Measurements from ENCODE around the gene ZNF521. TPM values are rescaled to one million over a fixed set of nuclear protein-coding genes. Genes with fewer than 3 reads are reported as not detected.

The ZNF521 gene
- total RNA-seq, 1 donor from 2014 or later, result 58.7 TPM

DNA sequence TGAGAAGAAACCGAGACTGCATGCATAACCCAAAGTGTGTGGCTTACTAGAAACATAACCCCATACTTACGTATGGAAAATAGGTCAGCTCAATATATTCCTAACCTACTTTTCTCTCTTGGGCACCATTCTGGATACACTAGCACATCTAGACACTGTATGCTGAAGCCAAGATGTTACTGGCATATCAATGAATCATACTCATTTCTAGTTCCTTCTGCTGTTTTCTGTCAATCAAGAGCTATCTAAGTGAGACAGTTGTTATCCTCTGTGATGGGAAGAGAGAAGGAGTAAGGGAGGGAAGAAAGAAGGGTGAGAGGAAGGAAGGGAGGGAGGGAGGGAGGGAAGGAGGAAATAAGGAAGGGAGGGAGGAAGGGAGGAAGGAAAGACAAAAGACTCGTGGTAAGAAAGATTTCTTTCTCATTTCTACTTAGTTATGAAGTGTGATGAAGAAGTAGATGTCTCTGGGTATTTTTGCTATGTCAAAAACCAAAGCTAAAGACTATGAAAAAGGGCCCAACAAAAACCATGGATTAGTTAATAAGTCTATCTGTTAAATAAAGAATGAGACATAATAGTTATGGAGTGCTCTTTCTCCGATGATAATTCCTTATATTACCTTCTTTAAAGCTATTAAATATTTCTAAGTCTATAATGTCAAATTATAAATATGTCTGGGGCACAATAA, 248.4 kb downstream of the ZNF521 start:
- DNase-seq, result no peak
- peaks cover 9% of the 10 kb centered on the region for H3K4me1 Mint-ChIP-seq (ENCODE audit: low read depth, unreplicated experiment)
- H3K36me3 Mint-ChIP-seq (ENCODE audit: unreplicated experiment), result no peaks in the 10 kb centered on the region
- H3K4me3 Mint-ChIP-seq (ENCODE audit: unreplicated experiment), result no peak overlapping the region
- no peaks in the 10 kb centered on the region for H3K27me3 Mint-ChIP-seq (ENCODE audit: unreplicated experiment)
- H3K27ac Mint-ChIP-seq (ENCODE audit: unreplicated experiment), result no peak overlapping the region
- TF ChIP-seq, protein P1, sequence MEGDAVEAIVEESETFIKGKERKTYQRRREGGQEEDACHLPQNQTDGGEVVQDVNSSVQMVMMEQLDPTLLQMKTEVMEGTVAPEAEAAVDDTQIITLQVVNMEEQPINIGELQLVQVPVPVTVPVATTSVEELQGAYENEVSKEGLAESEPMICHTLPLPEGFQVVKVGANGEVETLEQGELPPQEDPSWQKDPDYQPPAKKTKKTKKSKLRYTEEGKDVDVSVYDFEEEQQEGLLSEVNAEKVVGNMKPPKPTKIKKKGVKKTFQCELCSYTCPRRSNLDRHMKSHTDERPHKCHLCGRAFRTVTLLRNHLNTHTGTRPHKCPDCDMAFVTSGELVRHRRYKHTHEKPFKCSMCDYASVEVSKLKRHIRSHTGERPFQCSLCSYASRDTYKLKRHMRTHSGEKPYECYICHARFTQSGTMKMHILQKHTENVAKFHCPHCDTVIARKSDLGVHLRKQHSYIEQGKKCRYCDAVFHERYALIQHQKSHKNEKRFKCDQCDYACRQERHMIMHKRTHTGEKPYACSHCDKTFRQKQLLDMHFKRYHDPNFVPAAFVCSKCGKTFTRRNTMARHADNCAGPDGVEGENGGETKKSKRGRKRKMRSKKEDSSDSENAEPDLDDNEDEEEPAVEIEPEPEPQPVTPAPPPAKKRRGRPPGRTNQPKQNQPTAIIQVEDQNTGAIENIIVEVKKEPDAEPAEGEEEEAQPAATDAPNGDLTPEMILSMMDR (IDR thresholded peaks at IDR 0.05; ENCODE audit: partially characterized antibody, unreplicated experiment), result no peak
- no peaks in the 10 kb centered on the region for H3K9me3 Mint-ChIP-seq (ENCODE audit: unreplicated experiment)

DNA sequence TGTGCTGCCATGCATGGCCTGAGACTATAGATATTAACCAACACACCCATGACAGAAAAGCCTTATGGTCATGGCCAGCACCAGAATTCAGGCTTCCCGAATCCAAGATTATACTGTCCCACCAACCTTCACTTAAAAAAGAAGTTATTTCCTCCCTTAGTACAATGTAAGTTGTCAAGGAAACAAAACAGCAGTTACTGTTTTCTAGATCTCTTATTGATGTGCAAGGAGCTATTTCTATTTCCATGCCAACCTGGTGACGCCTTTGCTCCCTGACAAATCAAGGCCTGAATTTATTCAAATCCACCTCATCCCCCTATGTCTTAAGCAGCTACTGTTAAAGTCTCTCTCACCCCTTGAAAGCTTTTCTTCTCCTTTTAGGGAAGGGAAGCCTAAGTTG, 249.3 kb downstream of the ZNF521 start:
- no peak overlapping the region for H3K27ac Mint-ChIP-seq (ENCODE audit: unreplicated experiment)

DNA sequence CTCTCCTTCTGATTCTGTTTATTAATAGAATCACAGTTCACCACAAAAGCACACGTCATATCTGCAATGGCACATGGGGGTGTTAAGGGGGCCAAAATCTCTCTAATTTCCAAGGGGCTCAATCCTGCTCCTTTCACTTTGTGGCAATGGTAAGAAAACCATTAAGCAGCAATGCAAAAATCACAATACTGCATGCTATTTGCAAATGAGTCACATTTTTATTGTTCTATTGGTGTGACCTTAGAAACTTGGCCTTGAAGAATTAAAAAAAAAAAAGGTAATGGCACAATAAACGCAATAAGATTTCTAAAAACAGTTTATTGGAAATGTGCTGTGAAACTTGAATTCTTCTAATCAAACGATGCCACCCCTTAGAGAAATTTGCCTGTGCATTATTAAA, 251.5 kb downstream of the ZNF521 start:
- no peaks in the 10 kb centered on the region for H3K36me3 Mint-ChIP-seq (ENCODE audit: unreplicated experiment)
- H3K9me3 Mint-ChIP-seq (ENCODE audit: unreplicated experiment), result no peaks in the 10 kb centered on the region
- H3K27ac Mint-ChIP-seq (ENCODE audit: unreplicated experiment), result no peak overlapping the region

More for the DNA sequence above, 249.3 kb downstream of the ZNF521 start:
- Mint-ChIP-seq H3K27me3 (ENCODE audit: unreplicated experiment) (no peaks in the 10 kb centered on the region), H3K9me3 (ENCODE audit: unreplicated experiment) (no peaks in the 10 kb centered on the region), H3K4me1 (ENCODE audit: low read depth, unreplicated experiment) (peaks cover 7% of the 10 kb centered on the region), H3K36me3 (ENCODE audit: unreplicated experiment) (no peaks in the 10 kb centered on the region), H3K4me3 (ENCODE audit: unreplicated experiment) (no peak overlapping the region)
- DNase-seq, result no peak
- TF ChIP-seq, protein P1 (IDR thresholded peaks at IDR 0.05; ENCODE audit: partially characterized antibody, unreplicated experiment), result no peak

DNA sequence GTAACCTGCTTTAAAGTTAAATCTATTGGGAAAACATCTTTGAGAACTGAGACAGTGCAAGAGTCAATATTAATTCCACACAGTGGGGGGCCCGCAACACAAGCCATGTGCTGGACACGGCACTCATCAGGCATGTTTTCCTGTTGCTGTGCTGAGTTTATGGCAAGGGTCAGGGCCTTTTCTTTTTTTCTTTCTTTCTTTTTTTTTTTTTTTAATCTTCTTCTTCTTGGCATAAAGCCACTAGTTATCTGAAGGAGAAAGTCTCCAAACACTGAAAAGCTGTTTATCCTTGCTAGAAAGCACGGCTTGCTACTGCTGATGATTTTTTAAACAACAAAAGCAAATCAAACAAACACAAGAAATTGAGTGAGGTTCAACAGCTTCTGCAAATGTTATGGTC, 252.1 kb downstream of the ZNF521 start:
- H3K4me3 Mint-ChIP-seq (ENCODE audit: unreplicated experiment), result no peak overlapping the region
- H3K9me3 Mint-ChIP-seq (ENCODE audit: unreplicated experiment), result no peaks in the 10 kb centered on the region
- no peak for DNase-seq
- H3K27me3 Mint-ChIP-seq (ENCODE audit: unreplicated experiment), result no peaks in the 10 kb centered on the region
- no peaks in the 10 kb centered on the region for H3K36me3 Mint-ChIP-seq (ENCODE audit: unreplicated experiment)
- TF ChIP-seq, protein P1 (IDR thresholded peaks at IDR 0.05; ENCODE audit: partially characterized antibody, unreplicated experiment), result no peak
- no peak overlapping the region for H3K27ac Mint-ChIP-seq (ENCODE audit: unreplicated experiment)
- H3K4me1 Mint-ChIP-seq (ENCODE audit: low read depth, unreplicated experiment), result peaks cover 6% of the 10 kb centered on the region

More for the DNA sequence above, 251.5 kb downstream of the ZNF521 start:
- peaks cover 6% of the 10 kb centered on the region for H3K4me1 Mint-ChIP-seq (ENCODE audit: low read depth, unreplicated experiment)
- no peak overlapping the region for H3K4me3 Mint-ChIP-seq (ENCODE audit: unreplicated experiment)
- DNase-seq, result no peak
- no peaks in the 10 kb centered on the region for H3K27me3 Mint-ChIP-seq (ENCODE audit: unreplicated experiment)
- TF ChIP-seq, protein P1 (IDR thresholded peaks at IDR 0.05; ENCODE audit: partially characterized antibody, unreplicated experiment), result no peak

DNA sequence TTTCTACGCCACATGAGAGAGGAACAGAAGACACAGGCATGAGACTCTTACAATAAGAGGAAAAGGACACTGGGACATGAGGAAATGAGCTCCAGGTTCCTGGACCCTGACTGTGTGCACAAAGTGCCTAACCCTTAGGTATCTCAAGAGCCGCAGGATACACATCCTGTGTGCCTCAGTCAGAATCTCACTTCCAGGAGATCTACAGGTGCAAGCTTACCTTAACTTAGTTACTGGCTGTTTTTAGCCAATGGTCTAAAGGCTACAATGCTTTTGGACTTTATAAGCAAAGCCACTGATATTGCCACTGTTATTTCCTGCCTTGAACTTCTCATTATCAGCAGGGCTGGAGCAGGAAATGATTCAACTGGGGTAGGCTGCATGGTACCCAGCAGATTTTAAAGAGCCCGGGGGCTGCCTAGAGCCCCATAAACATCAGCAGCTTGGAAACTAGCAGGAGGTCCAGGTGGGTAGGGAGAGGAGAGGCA, 254.4 kb downstream of the ZNF521 start:
- Mint-ChIP-seq H3K27ac (ENCODE audit: unreplicated experiment) (no peak overlapping the region), H3K36me3 (ENCODE audit: unreplicated experiment) (no peaks in the 10 kb centered on the region), H3K27me3 (ENCODE audit: unreplicated experiment) (no peaks in the 10 kb centered on the region), H3K4me3 (ENCODE audit: unreplicated experiment) (no peak overlapping the region), H3K9me3 (ENCODE audit: unreplicated experiment) (no peaks in the 10 kb centered on the region), H3K4me1 (ENCODE audit: low read depth, unreplicated experiment) (peaks cover 6% of the 10 kb centered on the region)
- DNase-seq, result no peak
- TF ChIP-seq, protein P1 (IDR thresholded peaks at IDR 0.05; ENCODE audit: partially characterized antibody, unreplicated experiment), result no peak
